Neural progenitor cell (in vitro differentiated cells): ENCODE results near the gene ABLIM2. TPM values are rescaled to one million over a fixed set of nuclear protein-coding genes. Genes with fewer than 3 reads are reported as not detected.
A peak's percentile ranks its signal among the peaks of the same experiment; 100 is the strongest.

ENCODE experiments used
- DNase-seq: peaks from one replicate; pipeline ENCODE4 v3.0.0-alpha.2; 2016; ENCODE audit warnings: low spot score
- H2AFZ ChIP-seq: fragments of 200-600 bp; sonication (generic); replicated peaks from 2 replicates; pipeline ENCODE4 v1.6.1; 2016; ENCODE audit warnings: antibody characterized with exemption
- H3F3A ChIP-seq: fragments of 200-600 bp; sonication (generic); 2 replicates; pipeline ENCODE4 v1.6.1; 2016; ENCODE audit warnings: antibody characterized with exemption, low read depth
- H3K27ac ChIP-seq: fragments of 200-600 bp; sonication (generic); 2 replicates; pipeline ENCODE4 v1.5.1; 2016; ENCODE audit warnings: mild to moderate bottlenecking
- H3K27me3 ChIP-seq: fragments of 200-600 bp; sonication (generic); 2 replicates; pipeline ENCODE4 v1.6.1; 2016; ENCODE audit warnings: mild to moderate bottlenecking, moderate library complexity
- H3K36me3 ChIP-seq: fragments of 200-600 bp; sonication (generic); 2 replicates; pipeline ENCODE4 v1.5.1; 2016
- H3K4me1 ChIP-seq: fragments of 200-600 bp; sonication (generic); 2 replicates; pipeline ENCODE4 v1.6.1; 2016; ENCODE audit warnings: mixed run types
- H3K4me2 ChIP-seq: fragments of 200-600 bp; sonication (generic); 2 replicates; pipeline ENCODE4 v1.6.1; 2016
- H3K4me3 ChIP-seq: fragments of 200-600 bp; sonication (generic); 2 replicates; pipeline ENCODE4 v1.5.1; 2016
- H3K79me2 ChIP-seq: fragments of 200-600 bp; sonication (generic); 2 replicates; pipeline ENCODE4 v1.6.1; 2016; ENCODE audit warnings: low read depth
- H3K9ac ChIP-seq: fragments of 200-600 bp; sonication (generic); 2 replicates; pipeline ENCODE4 v1.6.1; 2016
- H3K9me3 ChIP-seq: fragments of 200-600 bp; sonication (generic); 2 replicates; pipeline ENCODE4 v1.5.1; 2016; ENCODE audit warnings: low read depth
- H4K20me1 ChIP-seq: fragments of 200-600 bp; sonication (generic); 2 replicates; pipeline ENCODE4 v1.6.1; 2016; ENCODE audit warnings: low read depth
- H3K27ac Mint-ChIP-seq: 3 replicates; pipeline ENCODE4 v1.8.0; 2021; ENCODE audit warnings: mixed read lengths
- H3K27me3 Mint-ChIP-seq: 2 replicates; pipeline ENCODE4 v1.8.0; 2022; ENCODE audit warnings: low read depth, mild to moderate bottlenecking, inconsistent platforms, moderate library complexity, mixed read lengths; ENCODE audit not compliant: insufficient read depth
- H3K36me3 Mint-ChIP-seq: 3 replicates; pipeline ENCODE4 v1.8.0; 2021; ENCODE audit warnings: mixed read lengths
- H3K4me1 Mint-ChIP-seq: 3 replicates; pipeline ENCODE4 v1.8.0; 2021; ENCODE audit warnings: mixed read lengths
- H3K4me3 Mint-ChIP-seq: 3 replicates; pipeline ENCODE4 v1.8.0; 2021; ENCODE audit warnings: mild to moderate bottlenecking, moderate library complexity, mixed read lengths
- H3K9me3 Mint-ChIP-seq: 3 replicates; pipeline ENCODE4 v1.8.0; 2020; ENCODE audit warnings: mixed read lengths
- EZH2 ChIP-seq: fragments of 200-600 bp; sonication (generic); IDR thresholded peaks from 2 replicates; pipeline ENCODE4 v1.6.1; 2017; ENCODE audit warnings: antibody characterized with exemption, mild to moderate bottlenecking, moderate library complexity
- EZH2phosphoT487 ChIP-seq: fragments of 200-600 bp; sonication (generic); IDR thresholded peaks from 2 replicates; pipeline ENCODE4 v1.6.1; 2017; ENCODE audit warnings: antibody characterized with exemption
- total RNA-seq: library from RNA; depleted of rRNA; stranded (reverse); fragments of >200 nt; gene quantifications from 2 replicates; pipeline ENCODE4 v1.2.3, GENCODE V29; 2015; ENCODE audit warnings: low replicate concordance
- TF ChIP-seq, protein P1 (sequence below): fragments of 200-600 bp; sonication (generic); IDR thresholded peaks from 2 replicates; pipeline ENCODE4 v1.5.1; 2017; ENCODE audit warnings: antibody characterized with exemption, mild to moderate bottlenecking

ABLIM2 gene
- total RNA-seq, 1 donor from 2014 or later: 0.24 TPM

DNA sequence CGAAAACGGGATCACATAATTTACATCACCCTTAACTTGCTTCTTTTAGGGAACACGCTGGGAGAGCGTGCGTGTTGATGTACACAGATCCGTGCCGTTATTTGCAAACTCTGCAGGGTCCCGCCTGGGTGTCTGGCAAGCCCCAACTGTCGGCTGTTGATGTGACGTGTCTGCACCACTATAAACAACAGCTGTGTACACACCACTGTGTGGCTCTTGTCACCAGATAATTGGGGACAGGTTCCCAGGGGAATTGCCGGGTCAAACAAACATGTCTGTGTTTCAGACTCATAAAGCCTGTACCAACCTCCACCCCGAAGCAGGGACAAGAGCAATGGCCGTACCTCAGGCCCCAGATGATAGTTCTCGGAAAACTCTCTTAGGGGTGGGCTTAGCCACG is 113.9 kb downstream of the ABLIM2 start:
- no peaks in the 10 kb centered on the region for H3K36me3 ChIP-seq
- H3K9me3 Mint-ChIP-seq: no peaks in the 10 kb centered on the region
- H3K9ac ChIP-seq: no peak overlapping the region
- no peaks in the 10 kb centered on the region for H4K20me1 ChIP-seq
- H3K4me3 Mint-ChIP-seq: no peak overlapping the region
- peaks cover 6% of the 10 kb centered on the region for H3K4me1 ChIP-seq
- no peaks in the 10 kb centered on the region for H3K9me3 ChIP-seq
- H3K27me3 Mint-ChIP-seq: peaks cover 11% of the 10 kb centered on the region
- no peaks in the 10 kb centered on the region for H3K79me2 ChIP-seq
- H2AFZ ChIP-seq: no peak overlapping the region
- DNase-seq: no peak
- no peak overlapping the region for H3K27ac ChIP-seq
- peaks cover 25% of the 10 kb centered on the region for H3K4me1 Mint-ChIP-seq
- peak overlapping the region; percentile 1 for H3K27ac Mint-ChIP-seq
- H3F3A ChIP-seq: peaks cover 2% of the 10 kb centered on the region
- TF ChIP-seq EZH2 (no peak), EZH2phosphoT487 (no peak)
- no peak overlapping the region for H3K4me2 ChIP-seq
- no peaks in the 10 kb centered on the region for H3K36me3 Mint-ChIP-seq
- H3K4me3 ChIP-seq: no peak overlapping the region
- no peaks in the 10 kb centered on the region for H3K27me3 ChIP-seq

DNA sequence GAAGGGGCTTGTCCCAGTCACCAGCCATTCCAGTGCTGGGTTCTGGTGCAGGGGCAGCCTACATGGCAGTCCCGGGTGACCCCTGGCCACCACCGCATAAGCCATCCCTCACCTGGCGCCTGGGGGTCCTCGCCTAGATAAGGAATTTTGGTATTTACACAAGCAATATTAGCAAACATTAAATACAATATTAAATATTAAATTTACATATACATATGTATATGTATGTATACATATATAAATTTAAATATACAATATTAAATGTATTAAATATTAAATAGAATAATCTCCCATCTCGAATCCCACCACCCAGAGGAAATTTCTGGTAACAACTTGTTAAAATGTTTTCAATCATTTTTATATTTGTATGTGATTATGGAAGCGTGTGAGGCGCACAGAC is 114.4 kb downstream of the ABLIM2 start:
- no peak overlapping the region for H3K9ac ChIP-seq
- no peaks in the 10 kb centered on the region for H3K36me3 Mint-ChIP-seq
- no peak overlapping the region for H3K4me3 ChIP-seq
- H2AFZ ChIP-seq: no peak overlapping the region
- no peaks in the 10 kb centered on the region for H3K36me3 ChIP-seq
- H3F3A ChIP-seq: no peaks in the 10 kb centered on the region
- H3K4me3 Mint-ChIP-seq: no peak overlapping the region
- peaks cover 6% of the 10 kb centered on the region for H3K4me1 ChIP-seq
- H3K79me2 ChIP-seq: no peaks in the 10 kb centered on the region
- TF ChIP-seq, protein P1, sequence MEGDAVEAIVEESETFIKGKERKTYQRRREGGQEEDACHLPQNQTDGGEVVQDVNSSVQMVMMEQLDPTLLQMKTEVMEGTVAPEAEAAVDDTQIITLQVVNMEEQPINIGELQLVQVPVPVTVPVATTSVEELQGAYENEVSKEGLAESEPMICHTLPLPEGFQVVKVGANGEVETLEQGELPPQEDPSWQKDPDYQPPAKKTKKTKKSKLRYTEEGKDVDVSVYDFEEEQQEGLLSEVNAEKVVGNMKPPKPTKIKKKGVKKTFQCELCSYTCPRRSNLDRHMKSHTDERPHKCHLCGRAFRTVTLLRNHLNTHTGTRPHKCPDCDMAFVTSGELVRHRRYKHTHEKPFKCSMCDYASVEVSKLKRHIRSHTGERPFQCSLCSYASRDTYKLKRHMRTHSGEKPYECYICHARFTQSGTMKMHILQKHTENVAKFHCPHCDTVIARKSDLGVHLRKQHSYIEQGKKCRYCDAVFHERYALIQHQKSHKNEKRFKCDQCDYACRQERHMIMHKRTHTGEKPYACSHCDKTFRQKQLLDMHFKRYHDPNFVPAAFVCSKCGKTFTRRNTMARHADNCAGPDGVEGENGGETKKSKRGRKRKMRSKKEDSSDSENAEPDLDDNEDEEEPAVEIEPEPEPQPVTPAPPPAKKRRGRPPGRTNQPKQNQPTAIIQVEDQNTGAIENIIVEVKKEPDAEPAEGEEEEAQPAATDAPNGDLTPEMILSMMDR: no peak
- no peak for TF ChIP-seq EZH2
- TF ChIP-seq EZH2phosphoT487: no peak
- H3K4me2 ChIP-seq: no peak overlapping the region
- H3K27me3 Mint-ChIP-seq: peaks cover 12% of the 10 kb centered on the region
- peaks cover 24% of the 10 kb centered on the region for H3K4me1 Mint-ChIP-seq
- H3K9me3 ChIP-seq: no peaks in the 10 kb centered on the region
- no peak overlapping the region for H3K27ac ChIP-seq
- H3K9me3 Mint-ChIP-seq: no peaks in the 10 kb centered on the region
- H3K27ac Mint-ChIP-seq: peak overlapping the region; percentile 1
- H4K20me1 ChIP-seq: no peaks in the 10 kb centered on the region
- no peaks in the 10 kb centered on the region for H3K27me3 ChIP-seq
- DNase-seq: no peak

DNA sequence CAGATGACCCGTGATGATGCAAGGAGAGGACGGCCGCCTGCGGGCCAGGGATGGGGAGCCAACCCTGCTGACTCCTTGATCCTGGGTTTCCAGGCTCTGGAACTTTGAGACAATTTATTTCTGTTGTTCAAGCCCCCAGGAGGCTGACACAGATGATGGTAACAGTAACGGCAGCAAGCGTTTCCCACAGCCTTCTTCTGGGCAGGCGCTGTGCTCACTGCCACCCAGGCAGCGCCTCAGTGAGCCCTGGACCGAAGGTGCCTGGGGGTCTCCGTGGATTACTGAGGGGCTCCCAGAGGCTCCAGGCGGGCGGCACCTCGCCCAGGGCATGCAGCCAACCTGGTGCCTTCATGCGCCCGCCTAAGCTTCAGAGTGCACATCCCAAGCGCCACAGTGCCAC is 115.0 kb downstream of the ABLIM2 start:
- no peak overlapping the region for H3K4me3 Mint-ChIP-seq
- H3K27me3 Mint-ChIP-seq: peaks cover 16% of the 10 kb centered on the region

DNA sequence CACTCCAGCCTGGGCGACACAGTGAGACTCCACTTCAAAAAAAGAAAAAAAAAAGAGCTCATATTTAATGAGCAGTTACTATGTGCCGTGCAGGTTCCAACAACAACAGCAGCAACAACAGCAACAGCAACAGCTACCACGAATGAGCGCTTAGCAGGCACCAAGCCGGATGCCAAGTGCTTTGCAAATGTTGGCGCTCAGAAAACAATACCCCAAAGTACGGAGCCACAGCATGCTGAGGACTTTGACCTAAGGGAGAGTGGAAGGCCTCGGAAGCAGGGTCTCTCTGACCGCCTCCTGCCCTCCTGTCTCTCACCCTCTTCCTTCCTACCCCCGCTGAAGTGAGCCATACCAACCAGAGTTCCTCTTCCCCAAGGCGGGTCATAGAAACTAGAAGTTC is 116.7 kb downstream of the ABLIM2 start:
- Mint-ChIP-seq H3K9me3 (no peaks in the 10 kb centered on the region), H3K4me3 (no peak overlapping the region), H3K27me3 (peaks cover 13% of the 10 kb centered on the region), H3K4me1 (peaks cover 31% of the 10 kb centered on the region), H3K36me3 (no peaks in the 10 kb centered on the region), H3K27ac (no peak overlapping the region)
- Histone ChIP-seq H4K20me1 (no peaks in the 10 kb centered on the region), H3K9me3 (no peaks in the 10 kb centered on the region), H2AFZ (no peak overlapping the region), H3K4me1 (peaks cover 10% of the 10 kb centered on the region), H3K9ac (no peak overlapping the region), H3K27me3 (no peaks in the 10 kb centered on the region), H3K36me3 (no peaks in the 10 kb centered on the region), H3K27ac (no peak overlapping the region), H3K4me2 (no peak overlapping the region), H3K4me3 (no peak overlapping the region), H3K79me2 (no peaks in the 10 kb centered on the region), H3F3A (no peaks in the 10 kb centered on the region)
- DNase-seq: no peak
- TF ChIP-seq, protein P1: no peak
- TF ChIP-seq EZH2phosphoT487 (no peak), EZH2 (no peak)

More for the DNA sequence above, 115.0 kb downstream of the ABLIM2 start:
- no peaks in the 10 kb centered on the region for H4K20me1 ChIP-seq
- no peaks in the 10 kb centered on the region for H3K36me3 ChIP-seq
- no peaks in the 10 kb centered on the region for H3K27me3 ChIP-seq
- no peak overlapping the region for H3K4me2 ChIP-seq
- H3K36me3 Mint-ChIP-seq: no peaks in the 10 kb centered on the region
- H3F3A ChIP-seq: no peaks in the 10 kb centered on the region
- no peaks in the 10 kb centered on the region for H3K9me3 Mint-ChIP-seq
- no peak overlapping the region for H3K27ac Mint-ChIP-seq
- DNase-seq: no peak
- H3K9ac ChIP-seq: no peak overlapping the region
- no peak overlapping the region for H2AFZ ChIP-seq
- no peaks in the 10 kb centered on the region for H3K79me2 ChIP-seq
- peaks cover 10% of the 10 kb centered on the region for H3K4me1 ChIP-seq
- no peak overlapping the region for H3K4me3 ChIP-seq
- no peaks in the 10 kb centered on the region for H3K9me3 ChIP-seq
- TF ChIP-seq EZH2phosphoT487 (no peak), EZH2 (no peak)
- TF ChIP-seq, protein P1: no peak
- H3K27ac ChIP-seq: no peak overlapping the region
- H3K4me1 Mint-ChIP-seq: peaks cover 30% of the 10 kb centered on the region
